H1 (cell line): ENCODE results near the gene ARMH3. TPM values are rescaled to one million over a fixed set of nuclear protein-coding genes. Genes with fewer than 3 reads are reported as not detected.

Experiments used
- CTCF ChIA-PET: fragments of 300-600 bp; sonication (Branson Sonifier 250); formaldehyde crosslinking; loops from one replicate; lab custom pipeline; 2021; ENCODE audit not compliant: partially characterized antibody; lab: Charles Lee
- POLR2A ChIA-PET: fragments of 300-600 bp; sonication (Branson Sonifier 250); formaldehyde crosslinking; loops from one replicate; lab custom pipeline; 2021; ENCODE audit warnings: inconsistent platforms; ENCODE audit not compliant: partially characterized antibody; lab: Charles Lee
- DNase-seq, 2 experiments: peaks; one replicate each; pipeline versions ENCODE4 v3.0.0 to v3.0.0-alpha.2; 2010 to 2022; ENCODE audit warnings: low spot score in 2 of 2, low read depth in 1 of 2, mixed read lengths in 1 of 2
- FAIRE-seq: peaks from 2 replicates; lab custom pipeline; 2011; peaks lifted over from hg19 to GRCh38; lab: Jason Lieb, UNC
- H2AFZ ChIP-seq: 2 replicates; pipeline ENCODE4 v1.8.1; 2012; ENCODE audit warnings: low read length, inconsistent platforms
- H2AK5ac ChIP-seq: 2 replicates; pipeline ENCODE4 v1.6.1; 2013; ENCODE audit warnings: low read depth, low read length
- H2BK120ac ChIP-seq: replicated peaks from 2 replicates; pipeline ENCODE3; 2013; ENCODE audit warnings: low read depth, low read length, inconsistent platforms
- H2BK12ac ChIP-seq: 2 replicates; pipeline ENCODE4 v1.6.1; 2013; ENCODE audit warnings: low read depth, low read length
- H2BK15ac ChIP-seq: 2 replicates; pipeline ENCODE4 v1.6.1; 2013; ENCODE audit warnings: low read length
- H2BK20ac ChIP-seq: 2 replicates; pipeline ENCODE4 v1.6.1; 2013; ENCODE audit warnings: low read length
- H2BK5ac ChIP-seq: 2 replicates; pipeline ENCODE4 v1.6.1; 2013; ENCODE audit warnings: low read depth, low read length
- H3K14ac ChIP-seq: 2 replicates; pipeline ENCODE4 v1.6.1; 2013; ENCODE audit warnings: inconsistent platforms; ENCODE audit not compliant: insufficient read length
- H3K18ac ChIP-seq: 2 replicates; pipeline ENCODE4 v1.6.1; 2013; ENCODE audit warnings: low read length; ENCODE audit errors: extremely low read depth
- H3K23ac ChIP-seq: 2 replicates; pipeline ENCODE4 v1.6.1; 2013; ENCODE audit warnings: inconsistent platforms; ENCODE audit not compliant: insufficient read length
- H3K23me2 ChIP-seq: 2 replicates; pipeline ENCODE4 v1.6.1; 2013; ENCODE audit warnings: low read depth, low read length
- H3K27ac ChIP-seq: 2 replicates; pipeline ENCODE4 v1.6.1; 2011; ENCODE audit warnings: low read depth, low read length, inconsistent platforms
- H3K27me3 ChIP-seq, 4 experiments: replicated peaks in 1 of 4; 1 replicate in 1 of 4; 2 replicates in 3 of 4; pipeline versions ENCODE4 v1.6.1 to v1.8.1; 2011 to 2013; ENCODE audit warnings: low read length in 3 of 4, mild to moderate bottlenecking in 3 of 4, inconsistent platforms in 2 of 4, mixed read lengths in 2 of 4, moderate library complexity in 1 of 4; ENCODE audit not compliant: control insufficient read depth in 3 of 4, insufficient read depth in 3 of 4; ENCODE audit errors: extremely low read depth in 1 of 4
- H3K36me3 ChIP-seq, 4 experiments: 2 replicates each; pipeline versions ENCODE4 v1.6.1 to v1.8.1; 2011 to 2013; ENCODE audit warnings: mild to moderate bottlenecking in 4 of 4, low read length in 3 of 4, moderate library complexity in 2 of 4, control low read depth in 1 of 4, inconsistent platforms in 1 of 4; ENCODE audit not compliant: insufficient read depth in 4 of 4, control insufficient read depth in 2 of 4
- H3K4ac ChIP-seq: replicated peaks from 2 replicates; pipeline ENCODE3; 2013; ENCODE audit warnings: low read length, low read depth, mixed read lengths, inconsistent platforms; ENCODE audit not compliant: insufficient read length
- H3K4me1 ChIP-seq, 4 experiments: replicated peaks in 1 of 4; 1 replicate in 1 of 4; 2 replicates in 3 of 4; pipeline versions ENCODE4 v1.6.1 to v1.8.1; 2011 to 2013; ENCODE audit warnings: low read length in 3 of 4, inconsistent platforms in 2 of 4, mixed read lengths in 1 of 4; ENCODE audit not compliant: insufficient read depth in 4 of 4, control insufficient read depth in 3 of 4
- H3K4me2 ChIP-seq, 2 experiments: 2 replicates each; pipeline versions ENCODE4 v1.6.1 to v1.8.1; 2011 to 2013; ENCODE audit warnings: low read depth in 2 of 2, low read length in 2 of 2, control low read depth in 1 of 2, inconsistent platforms in 1 of 2, mild to moderate bottlenecking in 1 of 2; ENCODE audit not compliant: insufficient read depth in 1 of 2
- H3K4me3 ChIP-seq, 4 experiments: fragments of 200-600, 300-600 bp in 1 of 4; sonication (generic), shearing (Covaris generic), sonication (Bioruptor Twin) in 1 of 4; 2 replicates each; pipeline versions ENCODE4 v1.5.1 to v1.8.1; 2011 to 2016; ENCODE audit warnings: low read length in 4 of 4, low read depth in 3 of 4, control low read depth in 2 of 4, inconsistent platforms in 2 of 4, mild to moderate bottlenecking in 2 of 4, mixed read lengths in 1 of 4, moderate library complexity in 1 of 4; ENCODE audit not compliant: insufficient read depth in 2 of 4; ENCODE audit errors: extremely low read depth in 1 of 4
- H3K56ac ChIP-seq: replicated peaks from 2 replicates; pipeline ENCODE3; 2013; ENCODE audit warnings: low read depth, mild to moderate bottlenecking, mixed read lengths, low read length, inconsistent platforms; ENCODE audit not compliant: insufficient read length
- H3K79me1 ChIP-seq: 2 replicates; pipeline ENCODE4 v1.6.1; 2013; ENCODE audit warnings: low read depth, low read length, control low read depth
- H3K79me2 ChIP-seq, 2 experiments: 2 replicates each; pipeline versions ENCODE4 v1.6.1 to v1.8.1; 2012 to 2013; ENCODE audit warnings: low read length in 2 of 2, mild to moderate bottlenecking in 2 of 2, inconsistent platforms in 1 of 2; ENCODE audit not compliant: insufficient read depth in 2 of 2, control insufficient read depth in 1 of 2
- H3K9ac ChIP-seq, 4 experiments: replicated peaks in 1 of 4; 1 replicate in 1 of 4; 2 replicates in 3 of 4; pipeline versions ENCODE4 v1.6.1 to v1.8.1; 2011 to 2013; ENCODE audit warnings: low read depth in 3 of 4, low read length in 3 of 4, control low read depth in 2 of 4, mild to moderate bottlenecking in 2 of 4, moderate library complexity in 2 of 4, inconsistent platforms in 1 of 4; ENCODE audit errors: extremely low read depth in 1 of 4
- H3K9me3 ChIP-seq, 2 experiments: 2 replicates each; pipeline versions ENCODE4 v1.6.1 to v1.8.1; 2012 to 2013; ENCODE audit warnings: mild to moderate bottlenecking in 2 of 2, moderate library complexity in 2 of 2, control low read depth in 1 of 2, inconsistent platforms in 1 of 2, low read depth in 1 of 2, low read length in 1 of 2, mixed read lengths in 1 of 2; ENCODE audit not compliant: insufficient read depth in 2 of 2
- H4K20me1 ChIP-seq, 2 experiments: replicated peaks in 1 of 2; 2 replicates each; pipeline versions ENCODE3 to v1.8.1; 2011 to 2013; ENCODE audit warnings: inconsistent platforms in 2 of 2, low read length in 2 of 2, mild to moderate bottlenecking in 1 of 2; ENCODE audit not compliant: insufficient read depth in 2 of 2, control insufficient read depth in 1 of 2
- H4K5ac ChIP-seq: 2 replicates; pipeline ENCODE4 v1.6.1; 2013; ENCODE audit warnings: low read length, low read depth, mixed read lengths, inconsistent platforms; ENCODE audit not compliant: insufficient read length
- H4K8ac ChIP-seq: 2 replicates; pipeline ENCODE4 v1.8.0; 2013; ENCODE audit warnings: mild to moderate bottlenecking, moderate library complexity, low read length, inconsistent platforms; ENCODE audit not compliant: insufficient read depth; ENCODE audit errors: extremely low read depth
- H4K91ac ChIP-seq: replicated peaks from 2 replicates; pipeline ENCODE3; 2013; ENCODE audit warnings: low read length, mixed read lengths, inconsistent platforms; ENCODE audit not compliant: insufficient read length
- BRCA1 ChIP-seq: IDR thresholded peaks from 2 replicates; pipeline ENCODE4 v1.6.1; 2012; ENCODE audit warnings: low read depth, low read length, improper control_type of control experiment
- FOSL1 ChIP-seq: IDR thresholded peaks from 2 replicates; pipeline ENCODE4 v1.6.1; 2011; ENCODE audit warnings: mild to moderate bottlenecking, low read depth, low read length, moderate library complexity; ENCODE audit not compliant: insufficient read depth
- SRF ChIP-seq: IDR thresholded peaks from 2 replicates; pipeline ENCODE4 v1.6.1; 2011; ENCODE audit warnings: mild to moderate bottlenecking, low read depth, low read length, moderate library complexity
- TAF7 ChIP-seq: optimal IDR thresholded peaks from 2 replicates; pipeline ENCODE3; 2011; ENCODE audit warnings: low read depth, mild to moderate bottlenecking, inconsistent platforms, low read length, moderate library complexity, borderline replicate concordance
- WGBS, 2 experiments: shearing (Covaris generic) in 1 of 2; methylation state at CpG; one replicate each; pipeline versions ENCODE4 v1.1.6 to v1.1.7; 2013 to 2015; ENCODE audit warnings: low lambda C conversion rate in 2 of 2, mixed read lengths in 2 of 2, inconsistent platforms in 1 of 2, low coverage in 1 of 2, missing lambda C conversion rate in 1 of 2; ENCODE audit not compliant: insufficient replicate concordance in 2 of 2, insufficient coverage in 1 of 2, insufficient read length in 1 of 2; ENCODE audit errors: extremely low coverage in 1 of 2, missing lambda C conversion rate in 1 of 2; 5-methylcytosine and 5-hydroxymethylcytosine counted together
- polyA plus RNA-seq, 7 experiments: library from polyadenylated mRNA; depleted of rRNA in 3 of 7; stranded (reverse) in 5 of 7; unstranded in 2 of 7; fragments of >200 nt in 5 of 7; fragments of 200-250 nt in 2 of 7; gene quantifications; 1 replicate in 5 of 7; 2 replicates in 1 of 7; 4 replicates in 1 of 7; pipeline versions ENCODE4 v1.2.1 to v1.2.3, GENCODE V29; 2011 to 2013; ENCODE audit warnings: missing spikeins in 2 of 7, mixed read lengths in 2 of 7
- total RNA-seq: library from RNA; stranded (reverse); fragmentation: NEBNext Ultra II Directional; extraction: Animal tissue kit (Norgen Biotek cat#: 25700); gene quantifications from 2 replicates; pipeline ENCODE4 v1.2.1, GENCODE V29; 2021
- TF ChIP-seq, protein P1 (sequence below), 3 experiments: IDR thresholded peaks; 1 replicate in 2 of 3; 2 replicates in 1 of 3; pipeline versions ENCODE4 v1.5.1 to v1.6.1; 2011; ENCODE audit warnings: low read length in 3 of 3, mild to moderate bottlenecking in 3 of 3, inconsistent platforms in 2 of 3, low read depth in 1 of 3, moderate library complexity in 1 of 3; ENCODE audit not compliant: insufficient read depth in 1 of 3; ENCODE audit errors: control extremely low read depth in 1 of 3
- TF ChIP-seq, protein P2 (sequence below): IDR thresholded peaks from 2 replicates; pipeline ENCODE4 v1.6.1; 2011; ENCODE audit warnings: low read length, improper control_type of control experiment

The ARMH3 gene
- total and polyA plus RNA-seq, 2 of the 8 experiments (the other 6 are each of a cell fraction or from before 2014, with no cell fraction given): 11.6 to 18.3 TPM

DNA sequence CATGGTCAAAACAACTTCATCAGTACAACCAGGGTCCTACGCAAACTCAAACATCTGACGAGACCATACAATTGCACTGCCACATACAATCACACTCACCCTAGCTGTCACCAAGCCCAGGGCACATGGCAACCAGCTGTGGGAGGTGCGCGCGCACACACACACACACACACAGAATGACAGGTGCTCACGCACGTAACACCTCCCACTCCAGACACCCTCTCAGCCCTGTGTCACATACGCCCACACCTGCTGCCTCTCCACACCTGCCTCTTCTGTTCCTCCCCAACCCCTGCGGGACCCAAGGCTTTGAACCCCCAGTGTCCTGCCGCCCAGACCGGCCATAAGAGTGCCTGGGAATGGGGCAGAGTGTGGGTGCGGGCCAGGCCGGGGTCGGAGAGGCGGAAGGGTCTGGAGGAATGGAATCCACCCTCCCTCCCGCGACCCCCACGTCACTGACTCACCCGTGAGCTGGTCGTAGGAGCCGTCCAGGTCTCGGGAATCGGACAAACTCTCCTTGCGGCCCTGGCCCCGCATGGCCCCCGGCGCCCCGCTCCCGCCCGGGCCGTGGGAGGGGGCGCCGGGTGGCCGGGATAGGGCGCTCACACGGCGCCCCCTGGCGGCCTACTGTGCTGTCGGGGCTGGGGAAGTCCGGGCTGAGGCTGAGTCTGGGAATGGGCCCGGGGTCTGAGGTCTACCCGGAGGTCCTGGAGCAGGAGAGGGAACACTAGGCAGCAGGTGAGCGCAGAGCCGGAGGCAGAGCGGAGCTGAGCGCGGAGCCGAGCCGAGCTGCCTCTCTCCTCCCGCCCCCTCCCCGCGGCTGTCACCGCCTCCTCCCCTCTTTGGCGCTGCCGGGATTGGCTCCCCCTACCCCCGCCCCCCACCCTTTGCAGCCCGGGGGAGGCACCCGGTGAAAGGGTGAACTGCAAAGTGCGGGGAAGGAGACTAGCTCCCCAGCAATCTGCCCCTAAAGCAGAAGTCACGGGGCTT lies 212.6 kb downstream of the ARMH3 start, which contains the start of gene KCNIP2:
KCNIP2 (minus strand) TSS at position 769 of the 990 bp plus-strand sequence; CDS start at position 537, 232 bp downstream.
- H2BK5ac ChIP-seq: peak within 1 kb of the TSS; percentile 49; the same call in 1 of the 2 replicates
- no peaks in the 10 kb centered on the region for H3K9me3 ChIP-seq
- H4K5ac ChIP-seq: no peak within 1 kb of the TSS
- CTCF ChIA-PET: interaction anchor here (0.7 to 7.1 kb wide), 24 partner anchors 7 to 388 kb away, joined by 3 to 154 read pairs (median 5); partner anchors contain the start of genes ARMH3 and OGA
- no peak within 1 kb of the TSS for H2BK120ac ChIP-seq
- FAIRE-seq (no peak), DNase-seq (peak in 1 of 2 experiments; percentile 90)
- peak within 1 kb of the TSS in 2 of 4 experiments; percentile 3 to 8; a peak in 3 of 7 replicates for H3K9ac ChIP-seq
- no peaks in the 10 kb centered on the region for H3K36me3 ChIP-seq
- no peak within 1 kb of the TSS for H4K91ac ChIP-seq
- H3K18ac ChIP-seq: no peak within 1 kb of the TSS; the same call in 1 of the 2 replicates
- peaks cover 3 to 21% (median 12%) of the 10 kb centered on the region in 4 experiments for H3K4me1 ChIP-seq
- no peaks in the 10 kb centered on the region for H3K79me2 ChIP-seq
- no peaks in the 10 kb centered on the region; the same call in 1 of the 2 replicates for H3K79me1 ChIP-seq
- 31% methylated on average over 21 of the region's 60 CpGs; no CpG with 5 or more reads in 1 of the 2 experiments for WGBS, 2 experiments
- H3K4me3 ChIP-seq: peak within 1 kb of the TSS; percentile 50 to 64 (median 58)
- POLR2A ChIA-PET: interaction anchor here (1.4 kb wide), 1 partner anchor 25 kb away, joined by 6 read pairs; the partner anchor contains the start of gene OGA
- peak within 1 kb of the TSS; percentile 12; the same call in 1 of the 2 replicates for H2BK15ac ChIP-seq
- H3K23me2 ChIP-seq: peaks cover 16% of the 10 kb centered on the region
- no peak within 1 kb of the TSS; the same call in 1 of the 2 replicates for H2AK5ac ChIP-seq
- H2BK12ac ChIP-seq: no peak within 1 kb of the TSS
- H3K23ac ChIP-seq: no peak within 1 kb of the TSS
- no peak within 1 kb of the TSS for H2AFZ ChIP-seq
- H3K27ac ChIP-seq: no peak within 1 kb of the TSS; the same call in 1 of the 2 replicates
- H3K4me2 ChIP-seq: peak within 1 kb of the TSS; percentile 87 to 91
- no peak within 1 kb of the TSS for H3K56ac ChIP-seq
- H3K27me3 ChIP-seq: peaks cover 3 to 18% (median 18%) of the 10 kb centered on the region in 4 experiments
- no peak within 1 kb of the TSS for H3K14ac ChIP-seq
- no peak within 1 kb of the TSS for H3K4ac ChIP-seq
- peaks cover 14 to 19% of the 10 kb centered on the region in 2 experiments for H4K20me1 ChIP-seq
- 0 out of 2 replicates have a peak within 1 kb of the TSS, but pooled peaks have one; percentile 28 for H4K8ac ChIP-seq
- no peak within 1 kb of the TSS for H2BK20ac ChIP-seq
- no peak for TF ChIP-seq SRF
- no peak for TF ChIP-seq BRCA1
- TF ChIP-seq, protein P1, sequence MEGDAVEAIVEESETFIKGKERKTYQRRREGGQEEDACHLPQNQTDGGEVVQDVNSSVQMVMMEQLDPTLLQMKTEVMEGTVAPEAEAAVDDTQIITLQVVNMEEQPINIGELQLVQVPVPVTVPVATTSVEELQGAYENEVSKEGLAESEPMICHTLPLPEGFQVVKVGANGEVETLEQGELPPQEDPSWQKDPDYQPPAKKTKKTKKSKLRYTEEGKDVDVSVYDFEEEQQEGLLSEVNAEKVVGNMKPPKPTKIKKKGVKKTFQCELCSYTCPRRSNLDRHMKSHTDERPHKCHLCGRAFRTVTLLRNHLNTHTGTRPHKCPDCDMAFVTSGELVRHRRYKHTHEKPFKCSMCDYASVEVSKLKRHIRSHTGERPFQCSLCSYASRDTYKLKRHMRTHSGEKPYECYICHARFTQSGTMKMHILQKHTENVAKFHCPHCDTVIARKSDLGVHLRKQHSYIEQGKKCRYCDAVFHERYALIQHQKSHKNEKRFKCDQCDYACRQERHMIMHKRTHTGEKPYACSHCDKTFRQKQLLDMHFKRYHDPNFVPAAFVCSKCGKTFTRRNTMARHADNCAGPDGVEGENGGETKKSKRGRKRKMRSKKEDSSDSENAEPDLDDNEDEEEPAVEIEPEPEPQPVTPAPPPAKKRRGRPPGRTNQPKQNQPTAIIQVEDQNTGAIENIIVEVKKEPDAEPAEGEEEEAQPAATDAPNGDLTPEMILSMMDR (IDR thresholded peaks at IDR 0.05; ENCODE audit: control extremely low read depth in 1 of 3, insufficient read depth in 1 of 3, low read depth in 1 of 3, low read length in 3 of 3): peak; percentile 78 to 91 (median 79)
- TF ChIP-seq FOSL1: no peak
- TF ChIP-seq, protein P2, sequence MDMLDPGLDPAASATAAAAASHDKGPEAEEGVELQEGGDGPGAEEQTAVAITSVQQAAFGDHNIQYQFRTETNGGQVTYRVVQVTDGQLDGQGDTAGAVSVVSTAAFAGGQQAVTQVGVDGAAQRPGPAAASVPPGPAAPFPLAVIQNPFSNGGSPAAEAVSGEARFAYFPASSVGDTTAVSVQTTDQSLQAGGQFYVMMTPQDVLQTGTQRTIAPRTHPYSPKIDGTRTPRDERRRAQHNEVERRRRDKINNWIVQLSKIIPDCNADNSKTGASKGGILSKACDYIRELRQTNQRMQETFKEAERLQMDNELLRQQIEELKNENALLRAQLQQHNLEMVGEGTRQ: no peak
- peak; percentile 26 for TF ChIP-seq TAF7
